HG03066 (cell line): Measurements from ENCODE around the gene NUBP2.
"Not testable (repeated sequence)": the region's sequence is repeated elsewhere in the genome, so short reads cannot be mapped to it uniquely, and the experiment has no call there.

Source experiments
- ATAC-seq: cut with Tn5 transposase; IDR thresholded peaks from one replicate; pipeline ENCODE4 v1.9.1; 2021; ENCODE audit warnings: low read depth; ENCODE audit not compliant: unreplicated experiment

NUBP2 gene

DNA sequence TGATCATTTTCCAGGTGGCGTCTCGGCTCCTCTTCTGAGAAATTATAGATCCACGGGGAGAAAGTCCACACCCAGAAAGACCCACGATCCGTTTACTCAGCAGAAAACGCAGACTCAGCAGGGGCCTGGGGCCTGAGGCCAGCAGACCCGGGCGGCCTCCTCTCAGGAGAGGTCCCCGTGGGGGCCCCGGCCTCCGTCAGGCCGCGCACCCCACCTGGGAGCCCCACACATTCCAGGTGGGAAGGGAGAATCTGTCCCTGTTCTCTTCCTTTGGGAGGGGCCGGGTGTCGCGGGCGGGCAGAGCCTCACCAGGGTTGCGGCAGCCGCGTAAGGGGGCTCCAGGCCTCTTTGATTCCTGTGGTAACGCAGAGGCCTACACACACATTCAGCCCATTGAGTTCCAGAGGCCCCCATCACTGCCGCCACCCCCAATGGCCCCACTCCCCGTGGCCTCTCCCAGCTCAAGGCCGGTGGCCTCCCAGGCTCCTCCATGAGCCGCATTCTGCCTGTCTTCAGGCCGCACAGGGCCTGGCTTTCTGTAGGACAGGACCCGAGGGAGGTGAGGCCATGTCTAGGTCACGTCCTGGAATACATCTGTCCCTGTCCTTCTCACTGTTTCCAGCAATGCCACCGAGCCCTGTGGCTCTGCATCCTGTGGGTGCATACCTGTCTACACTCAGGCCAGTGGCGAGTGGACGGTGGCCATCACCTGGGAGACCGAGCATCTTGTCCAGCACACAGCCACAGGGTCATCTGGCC is 12.3 kb downstream of the NUBP2 start:
- ATAC-seq: no peak

DNA sequence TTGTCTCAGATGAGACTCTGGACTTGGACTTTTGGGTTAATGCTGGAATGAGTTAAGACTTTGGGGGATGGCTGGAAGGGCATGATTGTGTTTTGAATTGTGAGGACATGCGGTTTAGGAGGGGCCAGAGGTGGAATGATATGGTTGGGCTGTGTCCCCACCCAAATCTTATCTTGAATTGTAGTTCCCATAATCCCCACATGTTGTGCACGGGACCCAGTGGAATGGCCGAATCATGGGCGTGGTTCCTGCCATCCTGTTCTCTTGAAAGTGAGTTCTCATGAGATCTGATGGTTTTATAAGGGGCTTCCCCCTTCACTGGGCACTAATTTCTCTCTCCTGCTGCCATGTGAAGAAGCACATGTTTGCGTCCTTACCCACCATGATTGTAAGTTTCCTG is 16.5 kb downstream of the NUBP2 start:
- not testable (repeated sequence) for ATAC-seq

- ATAC-seq: no peak
These were observed 17.9 kb downstream of the NUBP2 start for GRCh38 chr16:1800701-1801100.

GRCh38 chr16:1807626-1808025 is 24.9 kb downstream of the NUBP2 start:
- no peak for ATAC-seq

DNA sequence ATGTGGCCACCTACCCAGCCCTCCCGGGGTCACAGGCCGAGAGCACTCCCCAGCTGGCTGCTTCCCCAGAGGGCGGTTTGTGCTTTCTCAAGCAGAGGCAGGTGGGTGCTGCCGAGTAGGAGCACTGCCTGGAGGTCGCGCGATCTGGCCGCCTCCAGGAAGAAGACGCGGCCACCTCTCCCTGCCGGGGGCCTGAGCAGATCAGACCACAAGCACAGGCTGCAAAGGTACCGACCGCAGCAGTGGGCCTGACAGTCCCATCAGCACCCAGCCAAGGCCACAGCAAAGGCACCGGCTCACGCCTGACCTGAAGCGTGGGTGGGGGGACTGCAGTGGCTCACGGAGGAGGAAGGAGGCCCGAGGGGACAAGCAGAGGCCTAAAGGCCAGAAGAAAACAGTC is 25.9 kb downstream of the NUBP2 start:
- ATAC-seq: no peak

GRCh38 chr16:1809281-1809801 is 26.6 kb downstream of the NUBP2 start:
- no peak for ATAC-seq

DNA sequence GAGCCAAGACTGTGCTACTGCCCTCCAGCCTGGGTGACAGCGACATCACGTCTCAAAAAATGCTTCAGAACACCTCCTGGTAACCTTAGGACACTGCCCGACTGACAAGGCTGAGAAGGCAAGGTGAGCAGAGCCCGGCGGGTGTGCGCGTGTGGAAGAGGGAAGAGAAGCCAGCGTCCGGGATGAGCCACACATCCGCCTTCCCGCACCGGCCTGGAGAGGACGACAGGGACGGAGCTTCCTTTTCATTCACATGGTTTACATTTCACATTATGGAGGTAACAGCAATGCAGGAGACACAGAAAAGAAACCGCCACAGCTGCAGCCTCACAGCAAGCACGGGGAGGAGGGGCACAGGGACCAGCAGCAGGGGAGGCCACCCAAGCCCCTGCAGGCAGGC is 27.3 kb downstream of the NUBP2 start:
- ATAC-seq: no peak

DNA sequence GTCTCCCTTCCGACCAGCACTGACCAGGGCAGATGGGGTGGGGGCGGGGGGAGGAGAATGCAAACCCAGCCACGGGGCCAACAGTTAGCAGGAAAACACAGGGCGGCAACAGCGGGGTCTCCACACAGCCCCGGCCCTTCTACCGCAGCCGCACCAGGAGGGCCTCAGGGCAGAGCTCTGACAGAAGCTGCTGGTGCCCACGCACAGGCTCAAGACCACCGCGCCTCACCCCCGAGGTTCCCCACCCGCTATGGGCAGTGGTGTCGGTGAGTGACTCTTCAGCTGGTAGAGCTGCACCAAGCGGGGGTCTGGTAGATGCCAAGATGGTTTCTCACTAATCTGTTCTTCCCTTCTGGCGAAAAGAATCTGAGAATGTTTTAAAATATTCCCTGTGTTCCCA is 27.8 kb downstream of the NUBP2 start:
- ATAC-seq: no peak

DNA sequence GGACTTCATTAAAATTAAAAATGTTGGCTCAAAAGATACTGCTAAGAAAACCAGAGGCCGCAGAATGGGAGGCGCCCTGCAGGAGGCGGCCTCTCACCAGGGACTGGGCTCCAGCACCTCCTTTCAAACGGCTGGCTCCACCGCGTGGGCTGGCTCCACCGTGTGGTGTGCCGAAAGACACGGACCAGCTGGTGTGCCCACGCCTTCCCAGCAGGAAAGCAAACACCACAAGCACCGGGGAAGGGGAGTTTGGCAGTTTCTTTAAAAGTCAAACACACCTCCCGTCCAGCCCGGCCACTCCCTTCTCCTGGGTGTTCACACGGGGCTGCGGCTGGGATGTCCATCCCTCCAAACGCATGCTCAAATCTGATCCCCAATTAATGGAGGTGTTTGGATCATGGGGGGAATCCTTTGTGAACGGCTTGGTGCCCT is 30.0 kb downstream of the NUBP2 start:
- no peak for ATAC-seq

- ATAC-seq: no peak
These were observed 32.7 kb downstream of the NUBP2 start for GRCh38 chr16:1815461-1815860.

DNA sequence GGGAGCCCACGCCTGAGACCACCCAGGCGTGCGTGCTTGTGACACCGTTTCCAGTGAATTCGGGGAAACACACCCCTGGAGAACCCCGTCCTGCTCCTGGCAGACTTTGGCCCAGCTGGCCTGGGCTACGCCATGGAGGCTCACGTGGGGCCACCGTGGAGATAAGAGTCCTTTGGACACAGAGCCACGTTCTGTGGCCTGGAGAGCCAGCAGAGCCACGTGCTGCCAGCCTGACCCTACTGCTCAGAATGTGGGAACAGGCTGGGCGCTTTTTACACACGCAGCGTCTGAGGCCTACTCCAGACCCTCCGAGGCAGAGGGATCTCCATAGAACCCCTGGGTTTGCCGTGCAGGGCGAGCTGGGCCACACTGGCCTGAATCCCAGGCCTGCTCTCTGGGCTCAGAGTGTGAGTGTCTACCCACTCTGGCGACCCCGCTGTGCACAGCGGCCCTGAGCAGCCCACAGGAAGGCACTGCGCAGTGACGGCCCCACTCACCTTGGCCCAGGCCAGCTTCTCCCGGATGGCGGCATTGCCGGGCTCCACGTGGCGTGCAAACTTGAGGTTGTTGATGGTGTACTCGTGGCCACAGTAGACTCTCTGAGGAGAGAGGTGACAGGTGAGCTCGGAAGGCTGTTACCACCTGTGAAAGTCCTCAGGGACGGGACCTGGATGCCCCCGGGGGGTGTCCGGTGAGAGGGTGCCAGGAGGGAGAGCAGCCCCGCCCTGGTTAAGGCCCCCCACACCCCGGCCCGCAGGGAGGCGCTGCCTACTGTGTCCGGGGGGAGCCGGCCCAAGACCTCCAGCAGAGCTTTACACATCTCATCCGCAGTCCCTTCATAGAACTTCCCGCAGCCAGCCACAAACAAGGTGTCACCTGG is 33.9 kb downstream of the NUBP2 start:
- ATAC-seq: no peak

DNA sequence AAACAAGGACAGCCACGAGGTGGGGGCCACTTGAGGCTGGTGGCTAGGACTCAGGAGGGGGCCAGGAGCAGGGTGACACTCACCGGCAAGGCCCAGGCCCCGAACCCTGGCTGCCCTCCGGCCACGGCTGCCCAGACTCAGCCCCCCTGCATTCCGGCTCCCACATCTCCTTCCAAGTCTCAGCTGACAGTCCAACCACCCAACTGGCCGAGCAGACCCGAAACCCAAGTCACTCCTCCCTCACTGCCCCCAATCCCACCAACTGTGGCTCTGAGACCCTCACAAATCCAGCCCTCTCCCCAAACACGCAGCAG is 34.5 kb downstream of the NUBP2 start:
- no peak for ATAC-seq

- no peak for ATAC-seq
These were observed 35.0 kb downstream of the NUBP2 start for GRCh38 chr16:1817716-1818115.

GRCh38 chr16:1818204-1818872 is 35.6 kb downstream of the NUBP2 start:
- ATAC-seq: no peak

DNA sequence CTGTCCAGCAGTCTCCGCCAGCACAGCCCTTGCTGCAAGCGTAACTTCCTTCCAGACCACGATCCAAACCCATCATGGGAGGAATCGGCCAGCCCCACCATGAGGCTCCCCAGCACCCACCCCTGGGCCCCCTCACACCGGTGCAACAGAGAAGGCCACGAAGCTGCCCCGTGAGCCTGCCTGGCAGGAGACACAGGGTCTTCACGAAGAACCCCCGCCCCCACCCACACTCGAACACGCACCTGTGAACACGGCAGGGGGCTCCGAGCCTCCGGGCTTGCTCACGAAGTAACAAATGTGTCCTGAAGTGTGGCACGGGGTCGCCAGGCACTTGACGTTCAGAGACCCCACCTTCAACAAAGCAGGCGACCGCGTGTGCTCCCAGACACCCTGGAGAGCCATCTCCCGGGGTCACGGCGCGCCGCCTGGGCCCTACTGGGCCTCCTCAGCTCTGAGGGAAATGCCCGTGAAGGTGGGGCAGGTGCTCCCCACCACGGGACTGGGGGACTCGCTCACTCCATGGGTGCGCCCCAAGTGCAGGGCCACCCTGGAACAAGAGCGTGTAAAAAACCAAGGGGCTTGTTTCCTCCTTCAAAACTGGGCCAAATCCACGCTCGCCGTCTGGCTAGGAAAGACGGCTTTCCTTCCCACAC is 36.2 kb downstream of the NUBP2 start:
- no peak for ATAC-seq

DNA sequence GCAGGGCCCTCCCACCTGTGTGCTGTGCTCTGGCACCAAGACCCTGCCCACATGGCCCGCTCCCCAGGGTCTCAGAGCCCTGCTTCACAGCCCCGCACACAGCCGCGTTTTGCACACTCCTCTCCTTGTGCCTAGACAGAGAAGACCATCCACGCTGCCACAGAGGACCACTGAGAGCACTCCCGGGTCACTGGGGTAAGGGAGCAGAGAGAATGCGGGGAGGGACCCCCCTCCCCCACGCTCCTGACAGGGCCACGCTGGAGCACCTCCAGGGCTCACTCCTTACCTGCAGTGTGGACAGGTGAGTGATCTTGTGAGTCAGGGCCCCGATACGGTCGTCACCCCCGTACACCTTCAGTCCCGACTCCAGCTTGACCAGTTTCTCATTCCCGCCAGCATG is 36.9 kb downstream of the NUBP2 start:
- ATAC-seq: no peak

DNA sequence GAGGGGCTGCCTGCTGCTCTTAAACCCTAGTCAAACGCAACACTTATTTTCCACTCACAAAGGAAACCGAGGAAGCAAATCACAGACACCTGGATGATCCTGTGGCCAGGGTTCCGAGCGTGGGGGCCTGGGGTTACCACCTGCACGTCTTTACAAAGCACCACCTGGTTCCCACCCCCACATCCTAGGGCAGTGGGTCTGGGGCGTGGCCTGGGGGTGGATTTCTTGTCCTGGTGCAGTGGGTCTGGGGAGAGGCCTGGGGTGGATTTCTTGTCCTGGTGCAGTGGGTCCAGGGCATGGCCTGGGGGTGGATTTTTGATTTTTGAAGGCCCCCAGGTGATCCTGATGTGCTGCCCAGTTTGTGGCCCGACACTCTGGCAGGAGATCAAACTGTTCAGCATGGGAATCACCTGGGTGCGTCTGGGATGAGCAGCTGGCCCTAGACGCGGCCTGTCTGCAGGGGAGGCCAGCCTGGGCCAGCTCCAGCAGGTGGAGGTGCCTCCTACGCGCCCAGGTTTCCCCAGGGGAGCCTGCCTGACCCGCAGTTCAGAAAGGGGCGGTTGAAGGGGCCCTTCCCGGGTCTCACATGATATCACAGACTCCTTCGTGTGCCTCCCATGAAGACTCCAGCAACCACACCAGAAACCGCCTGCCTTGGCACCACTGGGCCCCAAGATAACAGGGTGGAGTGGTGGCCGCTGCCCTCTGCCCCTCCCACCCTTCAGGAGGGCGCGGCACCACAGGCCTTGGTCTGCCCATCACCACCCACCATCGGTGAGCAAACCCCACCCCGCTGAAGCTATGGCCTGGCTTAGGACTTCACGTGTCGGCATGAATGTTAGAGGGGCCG is 37.6 kb downstream of the NUBP2 start:
- no peak for ATAC-seq

- ATAC-seq: no peak
These were observed 38.2 kb downstream of the NUBP2 start for GRCh38 chr16:1820946-1821290.

DNA sequence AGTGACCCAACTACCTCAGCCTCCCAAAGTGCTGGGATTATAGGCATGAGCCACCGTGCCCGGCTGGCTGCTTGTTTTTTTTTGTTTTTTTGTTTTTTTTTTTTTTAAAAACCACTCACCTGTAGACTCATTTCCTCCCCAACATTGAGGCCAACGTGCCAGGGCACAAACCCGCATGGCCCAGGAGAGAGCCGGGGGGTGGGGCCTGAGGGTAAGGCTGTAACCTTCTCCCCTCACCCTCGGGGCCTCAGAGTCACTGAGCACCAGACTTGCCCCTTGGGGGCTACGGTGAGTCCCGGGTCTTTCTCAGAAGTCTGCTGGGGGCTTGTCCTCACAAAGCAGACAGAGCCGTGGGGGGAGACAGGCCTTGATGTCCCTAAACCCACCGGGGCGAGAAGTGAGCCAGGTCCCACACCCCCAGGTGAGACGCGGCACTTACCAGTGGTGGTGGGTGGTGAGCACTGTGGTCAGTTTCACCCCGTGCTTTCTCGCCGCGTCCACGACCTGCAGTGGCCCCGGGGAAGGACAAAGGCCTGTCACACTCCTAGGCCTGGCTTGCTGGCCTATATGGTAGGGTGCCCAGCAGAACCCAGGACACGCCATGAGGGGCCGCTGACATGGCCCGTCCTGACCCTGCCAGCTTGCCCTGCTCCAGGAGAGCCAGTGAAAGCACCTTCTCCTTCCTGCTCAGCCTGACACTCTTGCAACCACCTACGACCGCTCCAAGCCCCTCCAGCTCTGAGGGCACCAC is 39.3 kb downstream of the NUBP2 start:
- ATAC-seq: no peak
